Measurements from ENCODE around the gene BRD3OS.

- TF ChIP-seq CTCF (IDR thresholded peaks at IDR 0.05): no peak
- no peak for TF ChIP-seq ZFX (IDR thresholded peaks at IDR 0.05; ENCODE audit: borderline replicate concordance)
These were observed 43.7 kb upstream of the BRD3OS start for GRCh38 chr9:133981589-133981957.

All from 22Rv1 (cell line).